Adrenal gland (tissue), 12 donors: ENCODE data around the gene PPFIA3. TPM values are rescaled to one million over a fixed set of nuclear protein-coding genes. Genes with fewer than 3 reads are reported as not detected.

Experiments
- DNase-seq, 7 donors: peaks; one replicate each; pipeline ENCODE4 v3.0.0-alpha.2; 2019 to 2020
- H3K27ac ChIP-seq, 5 donors: fragments of 200-600 bp; sonication (generic) in 4 of 5; 1 replicate in 3 of 5; 2 replicates in 2 of 5; pipeline versions ENCODE4 v1.5.1 to v1.8.0; 2016 to 2020; ENCODE audit warnings: mild to moderate bottlenecking in 1 of 5
- H3K27me3 ChIP-seq: fragments of 200-600 bp; 2 replicates; pipeline ENCODE4 v1.8.0; 2021
- H3K36me3 ChIP-seq, 2 donors: fragments of 200-600 bp; replicated peaks in 1 of 2; 1 replicate in 1 of 2; 2 replicates in 1 of 2; pipeline versions ENCODE4 v1.5.1 to v1.8.0; 2018 to 2022
- H3K4me1 ChIP-seq, 2 donors: fragments of 200-600 bp; replicated peaks in 1 of 2; 1 replicate in 1 of 2; 2 replicates in 1 of 2; pipeline versions ENCODE4 v1.5.1 to v1.8.0; 2018 to 2021
- H3K4me3 ChIP-seq, 4 donors: fragments of 200-600 bp; sonication (generic) in 3 of 4; one replicate each; pipeline ENCODE4 v1.5.1; 2016 to 2018
- H3K9me3 ChIP-seq, 3 donors: fragments of 200-600 bp; sonication (generic) in 1 of 3; replicated peaks in 1 of 3; 1 replicate in 2 of 3; 2 replicates in 1 of 3; pipeline versions ENCODE4 v1.5.1 to v1.8.0; 2016 to 2021
- POLR2A ChIP-seq, 2 donors: fragments of 450-650 bp; IDR thresholded peaks; one replicate each; pipeline ENCODE4 v1.6.1; 2017; ENCODE audit warnings: antibody characterized with exemption in 2 of 2, mild to moderate bottlenecking in 2 of 2, moderate library complexity in 1 of 2
- WGBS, 4 donors: extraction: QIAGEN DNeasy Blood & Tissue Kit in 2 of 4; methylation state at CpG; one replicate each; pipeline versions ENCODE4 v1.1.5 to v1.1.7; 2013 to 2017; 5-methylcytosine and 5-hydroxymethylcytosine counted together
- intact Hi-C, 2 donors: fragments of 100-400 bp; cut with DNase I; formaldehyde crosslinking; loops; one replicate each; pipeline versions ENCODE4 v1.14.1 to v1.15.0; 2022 to 2023
- polyA plus RNA-seq, 3 donors: library from polyadenylated mRNA; stranded (reverse); fragments of 200-250 nt in 2 of 3; fragments of 350-450 nt in 1 of 3; fragmentation: Illumina TruSeq in 1 of 3; extraction: RNeasy Lipid Tissue Mini Kit (QIAGEN cat#74804) in 1 of 3; gene quantifications; one replicate each; pipeline ENCODE4 v1.2.3, GENCODE V29; 2013 to 2014
- total RNA-seq, 9 donors: library from RNA; depleted of rRNA in 4 of 9; stranded (reverse); fragments of >200 nt in 4 of 9; fragments of 120-200 nt in 1 of 9; fragmentation: NEBNext Ultra II Directional in 1 of 9; extraction: Animal tissue kit (Norgen Biotek cat#: 25700) in 1 of 9; gene quantifications; one replicate each; pipeline versions ENCODE4 v1.1.0 to v1.2.4, GENCODE V29; 2013 to 2023
- TF ChIP-seq, protein P1 (sequence below), 6 experiments: fragments of 450-650 bp in 4 of 6; fragments of 200-600 bp in 2 of 6; sonication (generic) in 1 of 6; IDR thresholded peaks; 1 replicate in 5 of 6; 2 replicates in 1 of 6; pipeline versions ENCODE4 v1.5.1 to v1.8.0; 2016 to 2021; ENCODE audit warnings: antibody characterized with exemption in 6 of 6, mild to moderate bottlenecking in 2 of 6, moderate library complexity in 1 of 6
- donor health status: healthy with polysubstance abuse.
- donor health status: Bipolar disorder and iron deficiency.
- donor health status: DM: yes; HTN: yes; CAD: no.
- donor health status: DM: no; HTN: no; CAD: no.
- donor health status: DM: no; HTN: no; CAD: no.
- donor health status: DM: yes; HTN: yes; CAD: no.

Gene PPFIA3
- total and polyA plus RNA-seq, 12 donors = 2.9 to 60.2 (median 14.9) TPM

DNA sequence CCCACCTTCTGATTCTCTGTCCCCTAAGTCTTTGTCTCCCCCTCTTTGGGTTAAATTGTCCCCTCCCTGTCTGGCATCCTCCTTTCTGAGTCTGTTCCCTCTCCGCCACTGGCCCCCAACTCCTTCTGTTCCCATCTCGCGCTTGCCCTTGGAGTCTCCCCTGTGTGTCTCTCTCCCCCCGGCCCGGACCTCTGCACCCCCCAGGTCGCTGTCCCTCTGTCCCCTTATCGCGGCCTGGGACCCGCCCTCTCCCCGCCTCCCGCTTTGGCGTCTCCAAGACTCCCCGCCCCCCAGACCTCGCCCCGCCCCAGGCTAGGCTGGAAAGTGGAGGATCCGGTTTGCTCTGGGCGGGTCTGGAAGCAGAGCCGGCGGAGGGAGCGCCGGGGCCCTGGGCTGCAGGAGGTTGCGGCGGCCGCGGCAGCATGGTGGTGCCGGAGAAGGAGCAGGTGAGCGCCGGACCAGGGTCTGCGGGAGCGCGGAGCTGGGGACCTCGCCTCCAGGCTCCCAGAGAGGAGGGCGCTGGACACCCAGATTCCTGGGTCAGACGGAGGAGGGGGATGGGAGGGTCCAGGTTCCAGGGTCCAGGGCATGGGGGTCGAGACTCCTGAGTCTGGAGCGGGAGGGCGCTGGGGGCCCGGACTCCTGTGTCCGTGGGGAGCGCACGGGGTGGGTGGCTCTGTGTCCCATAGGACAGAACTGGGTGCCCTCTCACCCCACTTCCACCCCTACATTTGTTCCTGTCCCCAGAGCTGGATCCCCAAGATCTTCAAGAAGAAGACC, 38.3 kb downstream of the PPFIA3 start, which contains the start of gene TRPM4:
Gene TRPM4 (plus strand): TSS at position 348 of the 780 bp plus-strand sequence. CDS start 75 bp downstream, at position 423.
- TF ChIP-seq, protein P1, sequence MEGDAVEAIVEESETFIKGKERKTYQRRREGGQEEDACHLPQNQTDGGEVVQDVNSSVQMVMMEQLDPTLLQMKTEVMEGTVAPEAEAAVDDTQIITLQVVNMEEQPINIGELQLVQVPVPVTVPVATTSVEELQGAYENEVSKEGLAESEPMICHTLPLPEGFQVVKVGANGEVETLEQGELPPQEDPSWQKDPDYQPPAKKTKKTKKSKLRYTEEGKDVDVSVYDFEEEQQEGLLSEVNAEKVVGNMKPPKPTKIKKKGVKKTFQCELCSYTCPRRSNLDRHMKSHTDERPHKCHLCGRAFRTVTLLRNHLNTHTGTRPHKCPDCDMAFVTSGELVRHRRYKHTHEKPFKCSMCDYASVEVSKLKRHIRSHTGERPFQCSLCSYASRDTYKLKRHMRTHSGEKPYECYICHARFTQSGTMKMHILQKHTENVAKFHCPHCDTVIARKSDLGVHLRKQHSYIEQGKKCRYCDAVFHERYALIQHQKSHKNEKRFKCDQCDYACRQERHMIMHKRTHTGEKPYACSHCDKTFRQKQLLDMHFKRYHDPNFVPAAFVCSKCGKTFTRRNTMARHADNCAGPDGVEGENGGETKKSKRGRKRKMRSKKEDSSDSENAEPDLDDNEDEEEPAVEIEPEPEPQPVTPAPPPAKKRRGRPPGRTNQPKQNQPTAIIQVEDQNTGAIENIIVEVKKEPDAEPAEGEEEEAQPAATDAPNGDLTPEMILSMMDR (IDR thresholded peaks at IDR 0.05) = no peak
- peak in 1 of 2 donors; percentile 28 for TF ChIP-seq POLR2A (IDR thresholded peaks at IDR 0.05)
- no peaks in the 10 kb centered on the region for H3K36me3 ChIP-seq
- no peaks in the 10 kb centered on the region for H3K9me3 ChIP-seq
- peak; percentile 81 to 94 (median 88) for DNase-seq
- peak within 1 kb of the TSS in 2 of 5 donors; percentile 47 to 72 for H3K27ac ChIP-seq
- 0 to 2% (median 1%) methylated on average over 11 to 41 of the region's 41 CpGs for WGBS, 4 donors
- peak within 1 kb of the TSS; percentile 57 to 83 (median 69) for H3K4me3 ChIP-seq
- peaks cover 7 to 9% of the 10 kb centered on the region in 2 donors for H3K4me1 ChIP-seq
- H3K27me3 ChIP-seq = no peaks in the 10 kb centered on the region
- intact Hi-C loops = loop anchor here in 1 of 2 donors (5.0 kb wide), 1 partner anchor 80 kb away; no protein-coding TSS in a partner anchor

DNA sequence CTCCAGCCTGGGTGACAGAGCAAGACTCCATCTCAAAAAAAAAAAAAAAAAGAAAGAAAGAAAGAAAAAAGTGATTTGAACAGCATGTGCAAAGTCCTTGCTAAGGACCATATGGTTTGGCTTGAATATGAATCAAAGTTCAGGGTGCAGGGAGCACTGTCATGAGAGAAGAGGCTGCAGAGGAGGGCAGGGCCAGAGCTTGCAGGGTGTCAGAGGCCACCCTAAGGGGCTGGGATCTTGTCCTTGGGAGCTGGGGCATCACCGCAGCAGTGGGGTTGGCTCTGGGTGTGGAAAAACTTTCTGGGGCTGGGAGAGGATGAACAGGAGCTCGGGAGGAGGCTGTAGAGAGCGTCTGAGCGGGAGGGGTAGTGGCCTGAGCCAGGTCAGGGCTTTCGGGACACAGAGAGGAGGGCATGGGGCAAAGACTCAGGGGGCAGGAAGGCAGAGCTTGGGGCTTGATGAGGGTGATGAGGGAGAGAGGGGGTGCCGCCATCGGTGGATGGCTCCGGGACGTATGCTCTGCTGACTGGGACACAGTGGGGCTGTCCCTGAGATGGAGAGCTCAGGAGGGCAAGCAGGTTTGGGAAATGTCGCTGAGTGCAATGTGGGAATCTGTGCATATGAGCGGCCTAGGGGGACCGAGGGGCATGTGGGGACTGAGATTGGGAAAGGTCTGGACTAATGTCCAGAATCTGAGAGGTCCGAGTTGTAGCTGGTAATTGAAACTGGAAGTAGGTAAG, 41.3 kb downstream of the PPFIA3 start:
- intact Hi-C loops = loop anchor here in 1 of 2 donors (5.0 kb wide), 1 partner anchor 37 kb away; no protein-coding TSS in a partner anchor
- H3K27ac ChIP-seq = no peak overlapping the region
- DNase-seq = no peak

DNA sequence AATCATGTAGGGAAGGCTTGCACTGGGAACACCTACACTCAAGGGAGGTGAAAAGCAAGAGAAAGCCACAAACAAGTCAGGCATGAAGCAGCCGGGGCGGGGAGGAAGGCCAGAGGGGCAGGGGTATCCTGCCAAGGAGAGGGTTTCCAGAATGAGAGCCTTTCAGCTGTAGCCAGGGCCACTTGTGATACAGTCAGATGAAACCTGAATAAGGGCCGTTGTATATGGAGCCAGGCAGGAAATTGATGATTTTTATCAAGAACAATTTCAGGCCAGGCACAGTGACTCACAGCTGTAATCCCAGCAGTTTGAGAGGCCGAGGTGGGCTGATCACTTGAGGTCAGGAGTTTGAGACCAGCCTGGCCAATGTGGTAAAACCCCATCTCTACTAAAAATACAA, 42.6 kb downstream of the PPFIA3 start:
- H3K27me3 ChIP-seq = no peaks in the 10 kb centered on the region
- intact Hi-C loops = loop anchor here in 1 of 2 donors (5.0 kb wide), 1 partner anchor 35 kb away; no protein-coding TSS in a partner anchor
- TF ChIP-seq POLR2A (IDR thresholded peaks at IDR 0.05) = no peak
- TF ChIP-seq, protein P1 (IDR thresholded peaks at IDR 0.05) = no peak
- DNase-seq = no peak
- H3K4me1 ChIP-seq = peaks cover 7 to 9% of the 10 kb centered on the region in 2 donors
- H3K4me3 ChIP-seq = no peak overlapping the region
- no peaks in the 10 kb centered on the region for H3K9me3 ChIP-seq
- 53 to 78% (median 65%) methylated on average over 4 of the region's 4 CpGs for WGBS, 4 donors
- H3K36me3 ChIP-seq = no peaks in the 10 kb centered on the region
- no peak overlapping the region for H3K27ac ChIP-seq

More for the DNA sequence above, 41.3 kb downstream of the PPFIA3 start:
- WGBS, 4 donors = 92 to 94% (median 94%) methylated on average over 13 of the region's 13 CpGs
- TF ChIP-seq, protein P1 (IDR thresholded peaks at IDR 0.05) = no peak
- TF ChIP-seq POLR2A (IDR thresholded peaks at IDR 0.05) = no peak
- no peaks in the 10 kb centered on the region for H3K9me3 ChIP-seq
- no peaks in the 10 kb centered on the region for H3K36me3 ChIP-seq
- H3K4me1 ChIP-seq = peaks cover 7 to 9% of the 10 kb centered on the region in 2 donors
- no peaks in the 10 kb centered on the region for H3K27me3 ChIP-seq
- no peak overlapping the region for H3K4me3 ChIP-seq
